Immature natural killer cell (primary cell): Measurements from ENCODE around the gene HPS1. TPM values are rescaled to one million over a fixed set of nuclear protein-coding genes. Genes with fewer than 3 reads are reported as not detected.

Source experiments
- DNase-seq, 3 donors: peaks; one replicate each; pipeline ENCODE4 v3.0.0; 2022; ENCODE audit warnings: mixed read lengths in 1 of 3
- H3K27ac Mint-ChIP-seq, 6 donors: one replicate each; pipeline ENCODE4 v1.8.0; 2020; ENCODE audit warnings: mixed read lengths in 6 of 6, mild to moderate bottlenecking in 5 of 6, inconsistent platforms in 4 of 6, moderate library complexity in 3 of 6
- H3K27me3 Mint-ChIP-seq, 3 donors: one replicate each; pipeline ENCODE4 v1.8.0; 2020 to 2021; ENCODE audit warnings: low read depth in 3 of 3, mild to moderate bottlenecking in 3 of 3, mixed read lengths in 3 of 3, moderate library complexity in 3 of 3, inconsistent platforms in 1 of 3
- H3K36me3 Mint-ChIP-seq, 3 donors: one replicate each; pipeline ENCODE4 v1.8.0; 2020; ENCODE audit warnings: mixed read lengths in 3 of 3, inconsistent platforms in 2 of 3, mild to moderate bottlenecking in 2 of 3
- H3K4me1 Mint-ChIP-seq, 2 donors: one replicate each; pipeline ENCODE4 v1.8.0; 2020; ENCODE audit warnings: inconsistent platforms in 2 of 2, mild to moderate bottlenecking in 2 of 2, mixed read lengths in 2 of 2, moderate library complexity in 1 of 2
- H3K4me3 Mint-ChIP-seq, 5 donors: one replicate each; pipeline ENCODE4 v1.8.0; 2020; ENCODE audit warnings: mild to moderate bottlenecking in 5 of 5, mixed read lengths in 5 of 5, inconsistent platforms in 3 of 5, moderate library complexity in 3 of 5
- H3K9me3 Mint-ChIP-seq, 6 donors: one replicate each; pipeline ENCODE4 v1.8.0; 2020; ENCODE audit warnings: mild to moderate bottlenecking in 6 of 6, mixed read lengths in 6 of 6, inconsistent platforms in 4 of 6, moderate library complexity in 3 of 6
- polyA plus RNA-seq, 3 donors: library from polyadenylated mRNA; unstranded; fragments of 300-500 nt; fragmentation: Illumina TruSeq; gene quantifications; one replicate each; pipeline ENCODE4 v1.2.3, GENCODE V29; 2021

HPS1 gene
- polyA plus RNA-seq, 3 donors from 2014 or later: 72.4 to 110 (median 85.6) TPM

GRCh38 chr10:98419469-98420261 lies 27.1 kb downstream of the HPS1 start:
- Mint-ChIP-seq H3K4me1 (peaks cover 8 to 13% of the 10 kb centered on the region in 2 donors), H3K27ac (peak overlapping the region in 1 of 6 donors; percentile 26), H3K4me3 (no peak overlapping the region), H3K36me3 (peaks cover 8 to 28% (median 16%) of the 10 kb centered on the region in 3 donors), H3K27me3 (peaks cover 0 to 2% (median 2%) of the 10 kb centered on the region in 3 donors), H3K9me3 (no peaks in the 10 kb centered on the region)
- DNase-seq: no peak

GRCh38 chr10:98418665-98419468 lies 27.9 kb downstream of the HPS1 start:
- Mint-ChIP-seq H3K4me3 (no peak overlapping the region), H3K27me3 (peaks cover 0 to 2% (median 2%) of the 10 kb centered on the region in 3 donors), H3K36me3 (peaks cover 8 to 28% (median 16%) of the 10 kb centered on the region in 3 donors), H3K4me1 (peaks cover 15 to 21% of the 10 kb centered on the region in 2 donors), H3K27ac (no peak overlapping the region), H3K9me3 (no peaks in the 10 kb centered on the region)
- no peak for DNase-seq

- DNase-seq: no peak
- no peak overlapping the region for H3K4me3 Mint-ChIP-seq
- H3K36me3 Mint-ChIP-seq: peaks cover 8 to 25% (median 16%) of the 10 kb centered on the region in 3 donors
- peaks cover 17 to 27% of the 10 kb centered on the region in 2 donors for H3K4me1 Mint-ChIP-seq
- H3K27me3 Mint-ChIP-seq: peaks cover 0 to 2% (median 2%) of the 10 kb centered on the region in 3 donors
- no peak overlapping the region for H3K27ac Mint-ChIP-seq
- H3K9me3 Mint-ChIP-seq: no peaks in the 10 kb centered on the region
These were observed 28.6 kb downstream of the HPS1 start for GRCh38 chr10:98417973-98418664.

- H3K36me3 Mint-ChIP-seq: peaks cover 8 to 25% (median 16%) of the 10 kb centered on the region in 3 donors
- H3K4me3 Mint-ChIP-seq: no peak overlapping the region
- peaks cover 0 to 2% (median 2%) of the 10 kb centered on the region in 3 donors for H3K27me3 Mint-ChIP-seq
- no peak overlapping the region for H3K27ac Mint-ChIP-seq
- no peak for DNase-seq
- H3K4me1 Mint-ChIP-seq: peaks cover 19 to 33% of the 10 kb centered on the region in 2 donors
- no peaks in the 10 kb centered on the region for H3K9me3 Mint-ChIP-seq
These were observed 29.2 kb downstream of the HPS1 start for GRCh38 chr10:98417481-98417959.

GRCh38 chr10:98416606-98417388 lies 29.9 kb downstream of the HPS1 start:
- Mint-ChIP-seq H3K27ac (peak overlapping the region; percentile 20 to 89 (median 74)), H3K36me3 (peaks cover 8 to 24% (median 15%) of the 10 kb centered on the region in 3 donors), H3K4me1 (peaks cover 22 to 36% of the 10 kb centered on the region in 2 donors), H3K9me3 (no peaks in the 10 kb centered on the region), H3K27me3 (peaks cover 0 to 2% (median 2%) of the 10 kb centered on the region in 3 donors), H3K4me3 (no peak overlapping the region)
- DNase-seq: no peak

GRCh38 chr10:98415731-98416119 lies 31.0 kb downstream of the HPS1 start:
- no peak for DNase-seq
- H3K27me3 Mint-ChIP-seq: peaks cover 0 to 3% (median 2%) of the 10 kb centered on the region in 3 donors
- H3K9me3 Mint-ChIP-seq: no peaks in the 10 kb centered on the region
- H3K4me1 Mint-ChIP-seq: peaks cover 23 to 36% of the 10 kb centered on the region in 2 donors
- H3K36me3 Mint-ChIP-seq: peaks cover 3 to 15% (median 7%) of the 10 kb centered on the region in 3 donors
- H3K4me3 Mint-ChIP-seq: peak overlapping the region in 4 of 5 donors; percentile 55 to 99 (median 82)
- peak overlapping the region in 5 of 6 donors; percentile 26 to 97 (median 75) for H3K27ac Mint-ChIP-seq

GRCh38 chr10:98414932-98415730 lies 31.6 kb downstream of the HPS1 start, which contains the start of gene PYROXD2:
Gene PYROXD2, minus strand, starts transcription at chr10:98415182. Its CDS starts 47 bp downstream, at chr10:98415135.
- Mint-ChIP-seq H3K36me3 (peaks cover 3 to 15% (median 7%) of the 10 kb centered on the region in 3 donors), H3K4me3 (peak within 1 kb of the TSS; percentile 95 to 99 (median 97)), H3K27ac (peak within 1 kb of the TSS; percentile 75 to 98 (median 94)), H3K4me1 (peaks cover 23 to 36% of the 10 kb centered on the region in 2 donors), H3K9me3 (no peaks in the 10 kb centered on the region), H3K27me3 (peaks cover 0 to 3% (median 2%) of the 10 kb centered on the region in 3 donors)
- peak; percentile 56 to 76 (median 66) for DNase-seq

- H3K36me3 Mint-ChIP-seq: peaks cover 3 to 9% (median 3%) of the 10 kb centered on the region in 3 donors
- no peaks in the 10 kb centered on the region for H3K9me3 Mint-ChIP-seq
- H3K27me3 Mint-ChIP-seq: peaks cover 0 to 3% (median 2%) of the 10 kb centered on the region in 3 donors
- peak overlapping the region; percentile 95 to 99 (median 97) for H3K4me3 Mint-ChIP-seq
- H3K27ac Mint-ChIP-seq: peak overlapping the region; percentile 75 to 98 (median 94)
- DNase-seq: peak in 1 of 3 donors; percentile 5
- H3K4me1 Mint-ChIP-seq: peaks cover 23 to 36% of the 10 kb centered on the region in 2 donors
These were observed 32.2 kb downstream of the HPS1 start for GRCh38 chr10:98414578-98414931.

- H3K4me3 Mint-ChIP-seq: peak overlapping the region in 1 of 5 donors; percentile 7
- H3K4me1 Mint-ChIP-seq: peaks cover 28 to 43% of the 10 kb centered on the region in 2 donors
- peaks cover under 1 to 5% (median 3%) of the 10 kb centered on the region in 3 donors for H3K36me3 Mint-ChIP-seq
- no peaks in the 10 kb centered on the region for H3K9me3 Mint-ChIP-seq
- H3K27me3 Mint-ChIP-seq: peaks cover 0 to 3% (median 1%) of the 10 kb centered on the region in 3 donors
- H3K27ac Mint-ChIP-seq: peak overlapping the region in 3 of 6 donors; percentile 45 to 64 (median 62)
- no peak for DNase-seq
These were observed 35.0 kb downstream of the HPS1 start for GRCh38 chr10:98411768-98412167.

- Mint-ChIP-seq H3K9me3 (no peaks in the 10 kb centered on the region), H3K36me3 (peaks cover 0 to 5% (median 3%) of the 10 kb centered on the region in 3 donors), H3K27me3 (peaks cover 0 to 3% (median 1%) of the 10 kb centered on the region in 3 donors), H3K4me3 (no peak overlapping the region), H3K4me1 (peaks cover 28 to 43% of the 10 kb centered on the region in 2 donors), H3K27ac (no peak overlapping the region)
- DNase-seq: no peak
These were observed 35.6 kb downstream of the HPS1 start for GRCh38 chr10:98411166-98411565.

- Mint-ChIP-seq H3K27me3 (peaks cover 0 to 3% (median 1%) of the 10 kb centered on the region in 3 donors), H3K36me3 (peaks cover 0 to 5% (median 3%) of the 10 kb centered on the region in 3 donors)
These were observed 36.0 kb downstream of the HPS1 start for GRCh38 chr10:98410759-98411158.

More at GRCh38 chr10:98410759-98411158, 36.0 kb downstream of the HPS1 start:
- H3K27ac Mint-ChIP-seq: no peak overlapping the region
- H3K9me3 Mint-ChIP-seq: no peaks in the 10 kb centered on the region
- no peak for DNase-seq
- peaks cover 28 to 41% of the 10 kb centered on the region in 2 donors for H3K4me1 Mint-ChIP-seq
- H3K4me3 Mint-ChIP-seq: no peak overlapping the region
